Prostate gland (tissue), 2 donors: ENCODE data around the gene OVCH1.

Experiments
- POLR2A ChIP-seq: fragments of 450-650 bp; IDR thresholded peaks from one replicate; pipeline ENCODE4 v1.6.1; 2016; ENCODE audit warnings: antibody characterized with exemption, mild to moderate bottlenecking
- POLR2AphosphoS5 ChIP-seq: sonication (generic); formaldehyde crosslinking; IDR thresholded peaks from one replicate; pipeline ENCODE4 v1.6.1; 2017; ENCODE audit warnings: antibody characterized with exemption
- TF ChIP-seq, protein P1 (sequence below), 4 experiments: fragments of 200-600 bp in 2 of 4; fragments of 450-650 bp in 2 of 4; sonication (generic) in 2 of 4; IDR thresholded peaks; 1 replicate in 3 of 4; 2 replicates in 1 of 4; pipeline ENCODE4 v1.5.1; 2016 to 2019; ENCODE audit warnings: antibody characterized with exemption in 4 of 4, mild to moderate bottlenecking in 2 of 4, moderate library complexity in 2 of 4

DNA sequence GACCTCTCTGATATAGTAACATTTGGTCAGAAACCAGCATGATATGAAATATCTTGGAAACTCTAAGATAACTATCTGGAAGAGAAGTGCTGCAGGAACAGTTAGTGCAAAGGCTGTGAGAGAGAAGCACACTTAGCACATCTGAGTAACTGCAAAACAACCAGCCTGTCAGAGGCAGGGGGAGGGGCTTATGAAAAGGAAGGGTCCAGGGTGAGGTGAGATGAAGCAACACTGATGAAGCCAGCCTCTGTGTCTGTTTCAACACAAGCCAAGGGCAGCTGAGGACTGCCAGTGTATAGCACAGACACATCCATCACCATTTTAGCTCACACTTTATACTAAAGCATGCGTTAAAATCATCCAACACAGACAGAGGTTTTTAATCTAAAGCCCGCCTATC, 37.4 kb upstream of the OVCH1 start:
- TF ChIP-seq POLR2A: no peak
- TF ChIP-seq, protein P1, sequence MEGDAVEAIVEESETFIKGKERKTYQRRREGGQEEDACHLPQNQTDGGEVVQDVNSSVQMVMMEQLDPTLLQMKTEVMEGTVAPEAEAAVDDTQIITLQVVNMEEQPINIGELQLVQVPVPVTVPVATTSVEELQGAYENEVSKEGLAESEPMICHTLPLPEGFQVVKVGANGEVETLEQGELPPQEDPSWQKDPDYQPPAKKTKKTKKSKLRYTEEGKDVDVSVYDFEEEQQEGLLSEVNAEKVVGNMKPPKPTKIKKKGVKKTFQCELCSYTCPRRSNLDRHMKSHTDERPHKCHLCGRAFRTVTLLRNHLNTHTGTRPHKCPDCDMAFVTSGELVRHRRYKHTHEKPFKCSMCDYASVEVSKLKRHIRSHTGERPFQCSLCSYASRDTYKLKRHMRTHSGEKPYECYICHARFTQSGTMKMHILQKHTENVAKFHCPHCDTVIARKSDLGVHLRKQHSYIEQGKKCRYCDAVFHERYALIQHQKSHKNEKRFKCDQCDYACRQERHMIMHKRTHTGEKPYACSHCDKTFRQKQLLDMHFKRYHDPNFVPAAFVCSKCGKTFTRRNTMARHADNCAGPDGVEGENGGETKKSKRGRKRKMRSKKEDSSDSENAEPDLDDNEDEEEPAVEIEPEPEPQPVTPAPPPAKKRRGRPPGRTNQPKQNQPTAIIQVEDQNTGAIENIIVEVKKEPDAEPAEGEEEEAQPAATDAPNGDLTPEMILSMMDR (IDR thresholded peaks at IDR 0.05): no peak
- TF ChIP-seq POLR2AphosphoS5: no peak
